ENCODE results near the gene BRIX1.

- TF ChIP-seq POLR2A (IDR thresholded peaks at IDR 0.05) (no peak), CTCF (IDR thresholded peaks at IDR 0.05) (no peak)
Observed at GRCh38 chr5:34929134-34929719, 13.7 kb downstream of the BRIX1 start, which contains the start of gene DNAJC21.

Data from lower leg skin (tissue), 3 donors.